DMS 273 treated with DMSO at 0.1 percent for 48 hours (cell line): ENCODE results near the gene MYO18B.

Experiments
- DNase-seq: peaks from one replicate; lab custom pipeline; 2025; lab: John Stamatoyannopoulos, UW

MYO18B gene

DNA sequence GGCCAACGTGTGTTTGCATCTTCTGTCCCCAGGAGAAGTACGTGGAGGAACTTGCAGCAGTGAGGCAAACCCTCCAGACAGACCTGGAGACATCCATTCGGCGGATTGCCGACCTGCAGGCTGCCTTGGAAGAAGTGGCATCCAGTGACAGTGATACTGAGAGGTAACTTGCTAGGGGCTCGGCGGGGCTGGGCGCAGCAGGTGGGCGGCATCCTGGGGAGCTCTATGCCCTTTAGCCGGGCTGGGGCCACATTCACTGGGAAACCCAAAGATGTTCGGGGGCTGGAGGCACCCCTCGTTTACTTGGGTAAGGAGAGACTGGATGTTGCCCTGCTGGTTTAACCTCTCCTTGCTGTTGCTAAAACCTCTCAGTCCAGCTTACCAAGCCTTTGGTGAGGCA lies 250.3 kb downstream of the MYO18B start:
- DNase-seq: no peak

DNA sequence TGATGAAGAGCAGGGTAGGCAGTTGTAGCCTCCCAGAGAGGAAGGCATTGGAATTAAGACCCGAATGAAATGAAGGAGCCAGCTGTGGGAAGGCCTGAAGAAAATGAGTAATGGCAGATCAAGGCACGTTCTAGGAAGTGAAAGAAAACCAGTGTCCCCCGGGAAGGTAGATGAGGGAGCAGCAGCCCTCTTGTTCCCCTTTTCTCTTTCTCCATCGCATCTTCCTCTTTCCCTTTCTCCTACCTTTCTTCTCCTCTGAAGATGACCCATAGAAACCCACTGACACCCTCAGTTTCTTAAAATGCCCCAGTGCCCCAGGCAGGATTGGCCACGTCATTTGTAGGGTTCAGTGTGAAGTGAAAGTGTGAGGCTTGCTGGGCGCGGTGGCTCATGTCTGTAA lies 254.7 kb downstream of the MYO18B start:
- no peak for DNase-seq

DNA sequence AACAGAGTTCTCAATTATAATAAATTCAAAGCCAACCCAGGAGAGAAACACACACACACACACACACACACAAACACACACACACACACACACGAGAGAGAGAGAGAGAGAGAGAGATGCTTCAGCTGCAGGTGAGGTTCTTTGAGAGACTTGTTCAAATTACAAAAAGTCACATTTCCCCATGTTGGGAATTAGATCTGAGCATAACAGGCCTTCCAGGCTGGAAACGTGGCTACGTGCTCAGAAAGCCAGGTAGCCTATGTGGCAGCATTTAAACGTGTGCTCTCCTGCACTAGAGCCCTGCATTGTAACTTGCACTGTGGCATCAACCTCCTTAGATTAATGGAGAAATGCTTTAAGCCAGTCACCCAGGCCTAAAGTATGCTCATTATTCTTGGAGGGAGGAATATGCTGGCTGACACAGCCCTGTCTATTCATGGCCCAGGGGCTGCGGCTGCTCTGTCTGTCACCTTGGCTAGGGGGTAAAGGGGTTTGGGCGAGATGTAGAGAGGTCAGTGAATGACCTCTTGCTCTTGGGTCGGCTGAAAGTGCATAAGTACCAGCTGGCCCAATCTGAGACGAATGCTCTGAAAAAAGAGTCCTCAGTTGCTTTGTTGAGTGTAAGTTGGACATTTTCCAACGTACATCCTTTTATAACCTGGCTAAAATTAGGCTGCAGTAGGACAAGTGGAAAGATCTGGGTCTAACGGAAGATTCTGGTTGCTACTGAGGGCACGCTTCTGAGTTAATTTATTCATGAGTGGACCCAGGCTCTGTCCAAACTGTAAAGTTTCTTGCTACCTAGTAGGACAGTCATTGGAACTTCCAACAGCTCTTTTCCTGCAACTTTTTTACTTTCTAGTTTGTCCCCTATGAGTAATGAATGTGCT lies 256.1 kb downstream of the MYO18B start:
- DNase-seq: no peak

DNA sequence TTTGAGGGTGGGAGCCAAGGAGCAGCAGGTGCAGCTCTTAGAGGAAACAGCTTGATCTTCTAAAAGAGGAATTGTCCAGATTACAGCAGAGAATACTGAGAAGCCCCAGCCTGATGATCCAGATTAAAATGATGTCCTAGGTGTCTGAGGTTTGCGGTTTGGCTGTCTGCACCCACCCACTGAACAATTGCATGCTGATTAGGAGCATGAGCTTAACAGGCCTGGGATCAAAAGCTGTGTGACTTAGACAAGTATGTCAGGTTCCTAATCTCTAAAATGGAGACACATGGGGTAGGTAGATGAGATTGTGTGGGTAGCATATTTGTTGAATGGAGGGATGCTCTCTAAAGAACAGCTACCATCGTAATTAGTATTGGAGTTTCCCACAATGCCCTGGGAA lies 260.5 kb downstream of the MYO18B start:
- no peak for DNase-seq

DNA sequence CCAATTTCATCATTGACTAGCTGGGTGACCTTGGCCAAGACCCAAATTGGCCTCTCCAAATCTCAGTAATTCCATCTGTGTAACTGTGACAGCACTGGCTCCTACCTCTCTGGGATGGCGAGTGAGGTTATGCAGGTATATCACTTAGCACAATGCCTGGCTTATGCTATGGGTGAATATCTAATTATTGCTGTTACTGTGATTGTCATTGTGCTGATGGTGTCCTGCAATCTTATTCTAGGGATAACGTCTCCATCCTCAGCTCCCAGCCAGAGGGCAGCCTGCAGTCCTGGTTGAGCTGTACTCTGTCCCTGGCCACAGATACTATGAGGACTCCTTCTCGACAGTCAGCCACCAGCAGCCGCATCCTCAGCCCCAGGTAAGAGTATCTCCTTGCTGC lies 262.5 kb downstream of the MYO18B start:
- no peak for DNase-seq

DNA sequence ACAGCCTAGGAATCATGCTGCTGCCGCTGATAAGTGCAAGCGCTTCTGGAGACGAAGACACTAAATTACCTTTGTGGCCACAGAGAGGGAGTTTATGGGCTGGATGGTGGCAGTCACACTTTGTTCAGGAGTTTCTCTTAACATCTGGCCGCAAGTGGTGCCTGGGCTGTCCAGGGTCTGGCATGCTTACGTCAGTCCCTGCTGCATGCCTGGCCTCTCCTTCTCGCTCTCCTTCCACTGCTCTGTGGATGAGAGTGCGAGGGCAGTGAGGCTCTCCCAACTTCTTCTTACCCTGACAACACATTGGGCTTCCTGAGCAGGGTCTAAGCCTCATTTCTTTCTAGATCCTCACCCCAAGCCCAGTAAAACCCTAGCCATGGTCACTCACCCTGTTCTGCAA lies 266.6 kb downstream of the MYO18B start:
- DNase-seq: no peak

DNA sequence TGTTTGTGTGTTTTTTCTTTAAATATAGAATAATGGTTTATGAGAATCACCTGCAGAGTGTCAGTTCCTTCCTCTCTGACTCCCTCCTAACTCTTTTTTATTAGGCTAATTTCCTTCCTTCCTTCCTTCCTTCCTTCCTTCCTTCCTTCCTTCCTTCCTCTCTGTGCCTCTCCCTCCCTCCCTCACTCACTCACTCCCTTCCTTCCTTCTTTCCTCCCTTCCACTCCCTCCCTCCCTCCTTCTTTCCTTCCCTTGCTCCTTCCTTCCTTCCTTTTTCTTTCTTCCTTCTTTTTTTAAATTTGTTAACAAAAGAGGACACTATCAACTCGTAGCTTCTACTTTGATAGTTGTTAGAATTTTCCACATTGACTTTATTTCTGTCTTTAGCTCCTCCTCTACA lies 274.9 kb downstream of the MYO18B start:
- no peak for DNase-seq

DNA sequence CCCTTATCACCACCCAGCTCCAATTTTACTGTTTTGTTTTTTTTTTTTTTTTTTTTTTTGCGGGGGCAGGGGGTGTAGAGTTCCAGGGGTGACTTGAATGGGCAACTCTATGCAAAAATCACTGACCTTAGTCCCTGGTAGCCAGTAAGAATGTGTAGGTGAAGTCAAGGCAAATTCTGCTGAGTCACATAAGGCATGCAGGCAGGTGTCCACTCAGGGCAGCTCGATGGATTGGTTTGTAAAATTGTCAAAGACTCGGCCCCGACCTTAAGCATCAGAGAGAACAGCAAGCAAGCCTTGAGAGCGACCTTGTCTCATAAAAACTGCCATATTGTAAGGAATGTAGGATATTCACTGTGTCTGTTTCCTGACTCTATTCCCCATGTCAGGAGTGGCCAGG lies 275.9 kb downstream of the MYO18B start:
- no peak for DNase-seq

DNA sequence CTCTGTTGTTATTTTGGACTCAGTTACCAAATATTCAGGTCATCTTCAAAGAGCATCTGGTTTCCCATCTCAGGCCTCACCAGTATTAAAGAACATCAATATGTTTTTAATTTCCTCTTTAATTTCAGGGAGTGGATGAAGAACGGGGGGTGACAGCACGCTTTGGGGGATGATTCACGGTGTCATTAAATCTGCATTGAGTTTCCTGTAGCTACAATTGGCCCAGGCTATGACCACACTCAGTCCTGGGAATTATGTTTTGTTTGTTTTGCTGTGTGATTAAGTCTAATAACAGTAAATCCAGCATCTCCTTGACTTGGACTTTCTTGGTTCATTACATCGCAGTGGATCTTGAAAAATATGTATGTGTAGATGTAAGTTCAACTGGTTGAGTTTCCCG lies 277.6 kb downstream of the MYO18B start:
- DNase-seq: no peak

DNA sequence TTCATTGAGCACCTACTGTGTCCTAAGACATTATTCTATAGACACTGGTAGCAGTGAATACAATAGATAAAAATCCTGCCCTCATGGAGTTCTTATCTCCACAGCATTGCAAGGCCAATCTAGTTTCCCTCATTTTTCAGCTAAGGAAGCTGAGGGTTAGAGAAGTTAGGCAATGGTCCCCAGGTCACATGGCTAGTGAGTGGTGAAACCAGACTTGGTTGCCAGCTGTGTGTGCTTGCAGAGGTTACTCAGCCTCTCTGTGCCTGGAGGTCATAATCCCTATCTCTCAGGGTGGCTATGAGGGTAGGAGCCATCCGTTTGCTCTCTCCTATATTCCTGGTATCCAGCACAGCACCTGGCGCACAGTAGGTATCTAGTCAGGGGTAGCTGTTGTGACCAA lies 279.5 kb downstream of the MYO18B start:
- no peak for DNase-seq

DNA sequence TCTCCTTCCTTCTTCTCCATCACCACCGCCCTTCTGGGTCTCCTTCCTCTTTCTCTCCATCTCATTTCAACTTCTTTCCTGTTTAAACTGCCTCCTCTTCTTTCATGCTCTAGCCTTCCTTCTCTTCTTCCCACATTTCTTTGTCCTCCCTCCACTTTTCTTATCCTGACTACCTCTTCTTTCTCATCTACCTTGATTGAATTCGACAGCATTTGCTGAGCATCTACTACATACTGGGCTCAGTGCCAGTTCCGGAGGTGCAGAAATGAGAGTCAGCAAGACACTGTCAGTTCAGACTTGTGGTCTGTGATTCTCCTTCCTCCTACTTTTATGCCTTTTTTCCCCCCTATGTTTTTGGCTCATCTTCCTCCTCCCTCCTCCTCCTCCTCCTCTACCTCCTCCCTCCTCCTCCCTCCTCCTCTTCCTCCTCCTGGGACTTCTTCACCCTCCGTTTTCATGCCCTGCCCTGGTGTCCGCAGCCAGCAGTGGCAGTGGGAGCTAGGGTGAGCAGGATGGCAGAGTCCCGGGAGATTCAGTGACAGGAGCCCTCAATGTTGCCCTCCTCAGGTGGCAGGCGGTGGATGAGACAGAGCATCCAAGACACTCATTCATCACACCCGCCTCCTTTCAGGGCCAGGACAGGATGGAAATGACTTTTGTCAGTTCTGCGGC lies 281.3 kb downstream of the MYO18B start:
- DNase-seq: no peak

DNA sequence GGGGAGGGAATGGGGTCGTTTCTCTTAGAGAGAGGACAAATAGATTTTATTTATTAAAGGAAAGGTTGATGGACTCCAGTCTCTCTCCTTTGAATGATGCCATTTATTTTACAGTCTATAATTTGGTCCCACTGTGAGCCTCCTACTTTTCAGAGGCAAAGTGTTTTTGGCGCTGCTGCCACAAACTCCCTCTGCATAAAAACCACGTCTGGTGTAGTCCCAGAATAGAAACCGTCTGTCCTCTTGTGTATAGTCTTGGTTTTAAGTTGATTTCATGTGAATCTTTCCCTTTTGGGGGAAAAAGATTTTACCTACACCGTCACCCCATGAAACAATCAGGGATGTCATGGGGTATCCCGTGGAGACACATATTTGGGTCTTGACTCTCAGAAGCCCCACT lies 283.6 kb downstream of the MYO18B start:
- no peak for DNase-seq

DNA sequence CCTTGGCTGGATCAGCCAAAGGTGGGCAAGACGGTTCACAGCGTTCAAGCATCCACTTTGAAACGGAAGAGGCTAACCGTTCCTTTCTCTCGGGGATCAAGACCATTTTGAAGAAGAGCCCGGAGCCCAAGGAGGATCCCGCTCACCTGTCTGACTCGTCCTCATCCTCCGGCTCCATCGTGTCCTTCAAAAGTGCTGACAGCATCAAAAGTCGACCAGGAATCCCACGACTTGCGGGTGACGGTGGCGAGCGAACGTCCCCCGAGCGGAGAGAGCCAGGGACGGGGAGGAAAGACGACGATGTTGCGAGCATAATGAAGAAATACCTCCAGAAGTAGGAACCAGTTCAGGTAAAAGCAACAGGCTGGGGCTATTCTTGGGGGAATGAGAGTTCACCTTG lies 285.4 kb downstream of the MYO18B start:
- DNase-seq: no peak

DNA sequence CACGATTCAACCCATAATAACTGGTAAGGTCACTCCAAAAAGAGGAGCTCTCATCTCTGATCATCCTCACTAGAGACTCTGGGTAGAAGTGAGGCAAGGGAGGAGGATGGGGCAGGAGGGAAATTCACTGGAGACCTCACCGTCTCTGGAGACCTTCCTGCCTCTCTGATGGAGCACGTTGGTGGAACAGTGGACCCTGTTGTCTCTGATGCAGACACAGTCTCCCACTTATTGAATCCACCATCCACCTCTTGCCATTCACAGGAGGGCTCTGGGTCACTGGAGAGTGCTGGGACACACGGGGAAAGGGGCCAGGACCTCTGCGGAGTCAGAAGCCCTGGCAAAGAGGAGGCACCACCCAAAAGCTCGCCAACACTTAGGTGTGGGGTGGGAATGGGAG lies 289.7 kb downstream of the MYO18B start:
- DNase-seq: no peak

DNA sequence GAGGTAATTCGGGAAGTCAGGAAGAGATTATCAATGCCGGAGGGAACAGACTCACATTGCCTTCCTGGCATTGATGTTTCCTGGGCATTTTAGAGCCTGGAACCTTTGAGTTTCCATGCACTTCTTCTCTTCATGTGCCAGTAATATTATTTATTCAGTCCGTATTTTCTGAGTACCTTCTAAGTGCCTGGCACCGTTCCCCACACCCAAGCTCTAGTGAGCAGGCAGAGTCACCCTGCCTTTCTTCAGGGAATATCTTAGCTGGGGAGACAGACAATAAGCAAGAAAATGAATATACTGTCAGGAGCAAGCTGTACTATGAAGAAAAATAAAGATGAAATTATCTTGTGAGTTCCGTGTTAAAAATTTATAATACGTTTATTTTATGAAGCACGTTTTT lies 291.1 kb downstream of the MYO18B start:
- DNase-seq: no peak

DNA sequence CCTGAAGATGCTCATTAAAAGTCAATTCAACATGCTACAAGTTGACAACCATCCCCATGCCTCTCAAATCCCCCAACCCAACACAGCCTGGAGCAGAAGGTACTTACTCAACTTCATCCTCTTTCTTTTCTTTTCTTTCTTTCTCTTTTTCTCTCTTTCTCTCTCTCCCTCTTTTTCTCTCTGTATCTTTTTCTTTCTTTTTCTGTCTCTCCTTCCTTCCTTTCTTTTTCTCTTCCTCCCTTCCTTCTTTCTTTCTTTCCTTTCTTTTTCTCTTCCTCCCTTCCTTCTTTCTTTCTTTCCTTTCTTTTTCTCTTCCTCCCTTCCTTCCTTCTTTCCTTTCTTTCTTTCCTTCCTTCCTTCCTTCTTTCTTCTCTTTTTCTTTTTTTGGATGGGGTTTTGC lies 291.6 kb downstream of the MYO18B start:
- DNase-seq: no peak

DNA sequence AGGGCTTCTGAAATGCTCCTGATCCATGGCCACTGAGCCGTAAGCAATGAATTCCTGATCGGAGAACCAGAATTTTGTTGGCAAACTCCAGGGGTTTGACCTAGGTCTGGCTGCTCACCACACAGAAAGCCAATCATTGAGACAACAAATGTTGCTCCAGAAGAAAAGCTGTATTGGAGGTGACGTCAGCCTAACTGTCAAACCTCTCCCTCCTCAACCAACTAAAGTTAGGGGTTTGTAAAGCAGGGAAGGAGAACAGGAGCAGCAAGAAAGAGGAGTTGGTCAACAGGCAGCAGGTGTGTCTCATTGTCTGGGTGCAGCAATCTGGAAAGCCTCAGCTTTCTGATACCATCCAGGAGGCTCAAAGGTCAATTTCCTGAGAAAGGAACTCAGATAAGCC lies 293.5 kb downstream of the MYO18B start:
- no peak for DNase-seq

DNA sequence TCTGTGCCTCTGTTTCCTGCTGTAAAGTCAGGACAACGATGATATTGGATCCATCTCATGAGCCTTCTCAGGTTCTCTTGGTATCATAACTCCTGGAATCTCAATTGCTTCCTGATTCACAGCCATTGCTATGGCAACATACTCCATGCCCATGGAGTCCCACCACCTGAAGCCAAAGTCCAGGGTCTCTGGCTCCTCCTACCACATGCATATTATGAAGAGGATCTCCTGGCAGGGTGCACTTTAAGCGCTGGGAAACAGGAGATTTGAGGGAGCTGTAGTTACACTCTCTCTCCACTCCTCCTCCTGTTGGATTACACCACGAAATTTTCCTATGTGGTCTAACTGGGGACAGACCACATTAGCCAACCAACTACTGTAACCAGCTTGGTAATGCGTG lies 296.4 kb downstream of the MYO18B start:
- DNase-seq: no peak

DNA sequence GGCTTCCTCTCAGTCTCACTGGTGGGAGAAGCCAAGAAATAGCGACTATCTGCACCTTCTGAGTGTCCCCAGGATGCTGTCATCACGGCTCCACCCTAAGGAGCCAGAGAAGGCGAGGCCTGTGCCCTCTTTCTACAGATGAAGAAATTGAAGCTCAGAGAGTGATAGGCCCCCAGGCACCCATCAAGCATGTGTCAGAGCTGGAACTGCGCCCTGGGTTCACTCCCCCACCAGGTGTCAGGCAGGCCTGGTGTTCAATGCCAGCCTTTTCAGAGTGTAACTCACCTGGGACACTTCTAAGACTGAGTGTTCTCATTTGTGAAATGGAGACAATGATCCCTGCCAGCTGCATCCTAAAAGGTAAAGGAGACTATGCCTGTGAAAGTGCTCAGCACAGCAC lies 299.9 kb downstream of the MYO18B start:
- no peak for DNase-seq

DNA sequence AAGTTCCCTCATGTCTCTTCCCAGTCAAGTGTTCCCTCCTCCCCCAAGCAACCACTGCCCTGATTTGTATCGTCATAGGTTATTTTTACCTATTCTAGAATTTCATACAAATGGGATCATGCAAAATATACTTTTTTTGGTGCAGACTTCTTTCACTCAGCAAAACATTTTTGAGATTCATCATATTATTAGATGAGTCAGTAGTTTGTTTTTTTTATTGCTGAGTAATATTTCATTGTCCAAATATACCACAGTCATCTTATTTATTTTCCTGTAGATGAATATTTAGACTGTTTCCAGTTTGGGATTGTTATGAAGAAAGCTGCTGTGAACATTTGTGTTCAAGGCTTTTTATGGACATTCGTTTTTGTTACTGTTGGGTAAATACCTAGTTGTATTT lies 301.0 kb downstream of the MYO18B start:
- DNase-seq: no peak

DNA sequence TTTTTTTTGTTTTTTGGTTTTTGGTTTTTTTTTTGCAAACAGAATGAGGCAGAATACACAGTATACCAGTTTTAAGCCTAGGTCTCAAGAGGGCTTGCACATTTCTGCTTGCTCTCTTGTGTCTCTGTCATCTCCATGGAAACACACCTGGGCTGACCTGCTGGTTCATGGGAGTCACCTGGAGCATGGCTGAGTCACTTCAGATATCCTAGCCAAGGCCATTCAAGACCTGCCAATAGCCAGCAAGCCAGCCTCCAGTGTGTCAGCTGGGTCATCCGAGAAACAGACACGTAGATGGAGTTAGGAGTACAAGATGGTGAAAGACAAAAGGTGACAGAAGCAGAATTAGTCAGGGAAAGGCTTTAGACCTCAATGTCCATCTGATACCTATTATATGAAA lies 303.1 kb downstream of the MYO18B start:
- no peak for DNase-seq

DNA sequence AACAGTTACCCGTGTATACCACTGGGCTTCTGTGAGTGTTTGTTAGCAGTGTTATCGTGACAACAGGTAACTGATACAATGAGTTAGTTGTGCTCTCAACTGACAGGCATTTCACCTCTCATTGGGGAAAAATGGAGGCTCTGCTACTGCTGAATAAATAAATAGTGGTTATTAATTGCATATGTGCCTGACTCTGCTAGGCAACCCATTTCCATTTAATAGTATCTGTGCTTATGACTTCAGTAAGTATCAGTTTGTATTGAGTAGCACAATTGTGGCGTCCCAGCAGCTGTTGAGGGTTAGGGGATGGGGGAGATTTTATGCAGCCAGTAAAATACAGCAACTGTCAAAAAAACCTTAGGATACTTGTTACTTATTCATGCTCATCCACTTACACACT lies 303.9 kb downstream of the MYO18B start:
- no peak for DNase-seq

DNA sequence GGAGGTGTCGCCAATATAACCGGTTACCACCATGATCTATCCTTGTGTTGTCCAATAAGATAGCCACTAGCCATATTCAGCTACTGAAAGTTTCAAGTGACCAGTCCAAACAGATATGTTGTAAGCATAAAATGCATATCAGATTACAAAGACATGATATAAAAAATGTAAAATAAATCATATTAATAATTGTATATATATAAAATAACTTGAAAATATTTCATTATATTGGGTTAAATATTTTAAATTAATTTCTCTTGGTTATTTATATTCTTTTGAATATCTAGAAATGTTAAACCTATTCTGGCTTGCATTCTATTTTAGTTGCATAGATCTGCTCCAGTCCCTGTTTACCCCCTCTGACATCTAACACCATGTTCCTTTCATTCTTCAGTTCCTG lies 305.5 kb downstream of the MYO18B start:
- no peak for DNase-seq

DNA sequence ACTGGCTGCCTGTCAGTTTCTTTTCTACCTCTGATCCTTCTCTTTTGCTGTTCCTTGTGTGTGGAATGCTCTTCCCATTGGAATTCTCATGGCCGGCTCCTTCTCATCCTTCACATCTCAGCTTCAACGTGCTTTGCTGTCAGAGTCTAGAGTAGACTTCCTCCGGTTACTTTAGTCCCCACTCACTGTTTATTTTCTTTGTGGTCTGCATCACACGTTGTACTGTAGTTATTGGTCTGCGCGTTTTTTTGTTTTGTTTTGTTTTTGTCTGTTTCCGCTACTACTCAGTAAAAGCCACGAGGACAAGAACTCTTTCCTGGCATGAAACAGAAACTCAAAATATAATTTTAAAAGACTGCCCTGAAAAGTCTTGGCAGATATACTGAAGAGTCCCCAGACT lies 305.9 kb downstream of the MYO18B start:
- DNase-seq: no peak
